HG03520 (cell line): ENCODE measurements around the gene AFAP1.

ENCODE experiments used
- ATAC-seq: cut with Tn5 transposase; IDR thresholded peaks from one replicate; pipeline ENCODE4 v1.9.1; 2021; ENCODE audit warnings: mild to moderate bottlenecking, moderate library complexity; ENCODE audit not compliant: unreplicated experiment

AFAP1 gene

GRCh38 chr4:7806338-7807090, 133.1 kb downstream of the AFAP1 start:
- ATAC-seq = no peak

GRCh38 chr4:7805533-7806337, 133.9 kb downstream of the AFAP1 start:
- no peak for ATAC-seq

DNA sequence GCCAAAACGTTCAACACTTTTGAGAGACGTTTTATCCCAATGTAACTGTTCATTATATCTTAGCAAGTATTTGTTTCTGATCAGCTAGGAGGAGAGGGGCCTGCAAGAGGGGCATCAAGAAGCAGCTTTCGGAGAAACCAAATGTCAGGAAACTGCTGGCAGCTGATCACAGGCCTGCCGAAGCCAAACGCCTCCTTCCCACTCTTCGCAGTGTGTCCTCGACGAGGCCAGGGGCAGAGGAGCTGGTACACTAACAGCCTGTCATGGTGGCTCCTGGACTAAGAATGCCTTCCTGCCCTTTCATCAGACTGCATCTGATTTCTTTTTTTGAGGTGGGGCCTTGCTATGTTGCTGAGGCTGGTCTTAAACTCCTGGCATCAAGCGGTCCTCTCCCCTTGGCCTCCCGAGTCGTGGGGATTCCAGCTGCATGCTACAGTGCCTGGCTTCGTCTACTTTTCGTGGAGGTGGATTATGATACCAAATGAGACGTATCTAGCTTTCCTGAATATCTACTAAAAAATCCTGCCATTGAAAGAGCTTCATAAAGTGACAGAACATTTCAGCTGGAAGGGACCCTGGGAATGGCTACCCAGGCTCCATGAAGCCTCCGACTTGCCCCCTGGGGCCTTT, 134.8 kb downstream of the AFAP1 start:
- no peak for ATAC-seq

- ATAC-seq = no peak
Observed at GRCh38 chr4:7803992-7804755, 135.5 kb downstream of the AFAP1 start.

DNA sequence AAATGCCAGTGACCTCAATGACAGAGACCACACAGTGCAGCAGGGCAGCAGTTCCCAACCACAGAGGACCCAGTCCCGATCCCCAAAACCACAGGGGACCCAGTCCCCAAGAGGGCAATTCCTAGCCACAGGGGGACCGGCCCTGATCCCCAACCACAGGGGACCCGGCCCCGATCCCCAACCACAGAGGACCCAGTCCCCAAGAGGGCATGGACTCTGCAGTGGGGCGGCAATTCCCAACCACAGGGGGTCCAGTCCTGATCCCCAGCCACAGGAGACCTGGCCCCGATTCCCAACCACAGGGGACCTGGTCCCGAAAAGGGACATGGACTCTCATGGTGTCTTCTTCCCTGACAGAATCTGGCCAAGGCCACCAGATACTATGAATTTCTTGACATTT, 136.3 kb downstream of the AFAP1 start:
- no peak for ATAC-seq

GRCh38 chr4:7802093-7802726, 137.5 kb downstream of the AFAP1 start:
- peak; percentile 85 for ATAC-seq

DNA sequence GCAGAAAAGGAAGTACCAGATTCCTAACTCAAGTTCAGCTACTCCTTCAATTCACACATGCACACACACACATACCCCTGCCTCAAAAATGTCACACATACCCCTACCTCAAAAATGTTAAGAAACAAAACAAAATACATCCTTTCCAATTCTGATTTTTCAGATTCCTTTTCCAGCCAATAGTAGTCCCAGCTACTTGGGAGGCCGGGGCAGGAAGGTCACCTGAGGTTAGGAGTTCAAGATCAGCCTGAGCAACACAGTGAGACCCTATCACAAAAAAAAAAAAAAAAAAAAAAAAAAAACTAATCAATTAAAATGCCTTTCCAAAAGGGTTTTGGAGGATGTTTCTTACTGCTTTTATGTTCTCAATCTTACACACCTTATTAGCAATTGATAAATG, 138.0 kb downstream of the AFAP1 start:
- ATAC-seq = no peak

- ATAC-seq = no peak
Observed at GRCh38 chr4:7801001-7801400, 138.7 kb downstream of the AFAP1 start.

DNA sequence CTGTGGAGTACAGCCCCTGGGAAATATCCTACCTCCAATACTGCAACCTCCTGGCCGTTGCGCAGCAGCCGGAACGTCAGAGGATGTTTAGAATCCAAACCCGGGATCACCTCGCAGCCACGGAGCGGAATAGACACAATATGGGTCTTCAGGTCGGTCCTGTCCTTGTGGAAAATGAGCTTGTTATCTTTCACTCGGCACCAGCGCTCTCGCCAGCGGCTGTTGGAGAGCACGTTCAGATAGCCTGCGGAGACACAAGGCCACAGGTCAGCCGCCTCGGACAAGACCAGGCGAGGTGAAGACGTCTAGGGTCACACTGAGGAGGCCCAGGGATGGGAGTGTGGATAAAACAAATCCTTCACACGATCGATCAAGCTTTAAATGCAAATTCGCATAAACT, 139.3 kb downstream of the AFAP1 start:
- no peak for ATAC-seq

- ATAC-seq = no peak
Observed at GRCh38 chr4:7799736-7800135, 139.9 kb downstream of the AFAP1 start.

DNA sequence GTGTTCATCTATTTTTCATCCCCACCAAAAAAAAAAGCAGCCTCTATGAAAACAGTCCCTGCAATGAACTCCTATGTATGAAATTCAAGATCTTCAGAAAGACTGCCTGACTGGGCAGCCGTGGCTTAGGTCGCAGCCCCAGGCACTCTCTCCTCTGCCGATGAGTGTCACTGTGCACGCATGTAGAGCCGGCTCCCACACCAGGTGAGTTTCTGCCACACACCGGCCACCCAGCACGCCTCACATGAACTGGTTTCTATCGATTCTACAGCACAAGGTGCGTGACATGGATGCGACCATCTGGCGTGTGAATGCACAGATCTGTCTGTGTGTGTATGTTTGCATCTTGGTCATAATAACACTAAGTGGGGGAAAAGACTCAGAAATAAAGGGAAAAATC, 140.4 kb downstream of the AFAP1 start:
- ATAC-seq = no peak

DNA sequence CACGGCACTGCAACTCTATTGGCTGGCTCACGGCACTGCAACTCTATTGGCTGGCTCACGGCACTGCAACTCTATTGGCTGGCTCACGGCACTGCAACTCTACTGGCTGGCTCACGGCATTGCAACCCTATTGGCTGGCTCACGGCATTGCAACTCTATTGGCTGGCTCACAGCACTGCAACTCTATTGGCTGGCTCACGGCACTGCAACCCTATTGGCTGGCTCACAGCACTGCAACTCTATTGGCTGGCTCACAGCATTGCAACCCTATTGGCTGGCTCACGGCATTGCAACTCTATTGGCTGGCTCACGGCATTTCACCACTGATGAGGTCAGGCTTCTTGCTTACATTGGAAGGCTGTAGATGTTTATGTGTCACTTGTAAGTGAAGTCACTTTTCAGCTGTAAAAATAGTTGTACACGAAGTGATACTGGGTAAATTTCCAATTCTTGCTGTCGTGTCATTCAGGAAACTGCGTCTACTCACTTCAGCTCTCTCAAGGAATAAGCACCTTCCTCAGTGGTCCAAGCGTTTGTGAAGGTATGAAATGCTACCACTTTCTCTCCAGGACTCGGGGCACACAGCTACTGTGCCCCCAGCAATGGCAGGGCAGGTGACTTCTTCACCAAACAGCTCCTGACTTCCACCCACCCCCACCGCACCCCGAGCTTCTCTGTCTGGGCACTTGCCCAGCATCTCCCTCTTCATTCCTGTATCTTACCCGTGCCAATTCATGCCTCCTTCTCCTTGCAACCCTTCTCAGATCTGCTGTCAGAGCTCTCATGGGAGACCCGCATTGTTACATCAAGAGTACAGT, 141.3 kb downstream of the AFAP1 start:
- ATAC-seq = no peak

DNA sequence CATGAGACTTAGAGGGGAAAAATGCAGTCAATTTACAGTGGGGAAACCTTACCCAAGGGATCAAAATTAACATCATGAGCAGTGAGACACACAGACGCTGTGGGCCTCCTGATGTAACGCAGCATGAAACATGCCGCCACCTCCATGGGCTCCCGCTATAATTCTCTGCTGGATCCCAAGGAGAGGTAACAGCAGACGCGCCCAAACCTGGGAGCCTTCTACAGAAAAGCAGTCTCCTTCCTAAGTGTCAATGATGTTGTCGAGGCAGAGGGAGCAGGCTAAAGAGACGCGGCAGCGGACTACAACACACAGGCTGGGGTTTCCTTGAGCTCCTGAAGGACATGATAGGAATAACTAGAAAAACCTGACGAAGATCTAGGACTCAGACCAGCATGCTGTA, 142.3 kb downstream of the AFAP1 start:
- ATAC-seq = no peak

DNA sequence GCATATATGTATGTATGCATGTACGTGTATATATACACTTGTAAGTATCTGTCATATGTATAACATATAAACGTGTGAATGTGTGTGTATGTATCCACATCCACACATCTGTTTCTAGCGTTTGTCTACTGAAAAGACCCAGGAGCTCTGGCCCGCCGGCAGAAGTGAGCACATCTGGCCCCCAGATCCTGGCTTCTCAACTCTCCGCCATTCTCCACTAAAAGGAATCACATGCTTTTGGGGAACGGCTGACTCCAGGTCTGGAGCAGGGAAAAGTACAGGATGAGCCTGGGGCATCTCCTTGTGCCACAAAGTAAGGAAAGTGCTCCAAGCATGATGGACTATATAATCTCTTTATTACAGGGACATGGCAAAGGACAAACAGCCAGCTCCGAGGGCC, 143.7 kb downstream of the AFAP1 start:
- ATAC-seq = no peak

GRCh38 chr4:7793186-7793585, 146.5 kb downstream of the AFAP1 start:
- no peak for ATAC-seq

- ATAC-seq = peak; percentile 81
Observed at GRCh38 chr4:7792616-7793015, 147.0 kb downstream of the AFAP1 start.

DNA sequence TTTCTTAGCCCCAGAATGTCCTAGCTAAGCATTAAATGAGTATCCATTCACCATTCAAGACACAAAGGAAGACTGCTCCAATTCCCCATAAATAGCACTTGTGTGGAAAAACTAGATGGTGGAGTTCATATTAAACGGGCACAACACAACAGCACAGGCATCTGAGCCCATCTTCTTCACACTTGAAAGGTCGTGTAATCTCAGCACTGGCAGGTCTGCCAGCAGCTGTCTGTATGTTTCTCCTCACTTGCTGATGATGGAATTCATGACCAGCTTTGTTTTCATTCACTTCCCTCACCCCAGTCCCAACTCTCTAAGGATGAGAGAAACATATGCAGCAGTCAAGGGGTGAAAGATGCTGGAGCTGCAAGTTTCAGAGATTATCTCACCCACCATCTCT, 148.7 kb downstream of the AFAP1 start:
- no peak for ATAC-seq

- no peak for ATAC-seq
Observed at GRCh38 chr4:7790023-7790422, 149.6 kb downstream of the AFAP1 start.

DNA sequence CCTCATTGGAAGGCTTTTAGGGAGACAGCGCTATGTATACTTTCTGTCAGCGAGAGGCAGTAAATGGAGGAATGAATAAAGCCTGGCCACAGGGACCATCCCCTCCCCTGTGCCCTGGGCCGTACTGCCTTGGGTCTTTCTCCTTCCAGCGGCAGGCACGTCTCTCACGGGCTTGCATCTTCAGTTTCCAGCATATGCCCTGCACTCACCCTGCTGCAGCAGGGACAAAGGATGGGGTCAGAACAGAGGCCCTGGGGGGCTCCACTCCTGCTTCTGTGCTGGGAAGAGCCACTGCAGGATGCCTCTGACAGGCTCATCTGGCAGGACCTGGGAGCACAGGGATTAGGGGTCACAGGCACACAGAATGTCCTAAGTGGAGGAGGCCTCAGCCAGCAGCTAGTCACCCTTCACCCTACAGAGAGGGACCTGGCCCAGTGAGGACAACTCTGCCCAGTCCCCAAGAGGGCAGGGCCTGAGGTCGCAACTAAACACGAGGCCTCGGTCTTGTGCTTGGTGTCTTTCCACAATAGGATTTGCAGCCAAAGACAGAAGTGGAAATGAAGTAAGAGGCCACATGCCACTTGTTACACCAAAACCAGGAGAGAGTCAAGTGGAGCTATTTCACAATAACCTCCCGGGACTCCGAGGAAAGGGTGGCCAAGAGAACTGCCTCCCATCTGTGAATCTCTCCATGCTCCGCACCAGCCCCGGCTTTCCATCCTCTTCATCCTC, 150.8 kb downstream of the AFAP1 start:
- no peak for ATAC-seq
